ENCODE measurements around the gene AMHR2.

DNA sequence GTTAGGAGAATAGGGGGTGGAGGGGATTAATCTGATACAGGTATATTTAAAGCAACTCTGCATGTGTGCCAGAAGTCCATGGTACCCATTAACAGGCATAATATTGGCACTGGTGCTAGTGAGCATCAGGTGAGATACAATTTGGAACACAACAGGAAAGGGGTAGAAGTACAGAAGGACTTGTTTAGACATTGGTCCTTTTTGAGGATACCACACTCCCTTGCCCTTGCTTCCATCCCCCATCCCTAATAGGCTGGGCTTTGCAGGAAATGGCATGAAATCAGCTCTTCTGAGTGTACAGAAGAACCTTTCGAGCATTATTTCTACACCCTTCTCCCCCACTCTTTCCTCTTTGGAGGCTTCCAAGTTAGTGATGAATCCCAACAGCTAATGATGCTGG, 44.6 kb downstream of the AMHR2 start:
- TF ChIP-seq, protein P1, sequence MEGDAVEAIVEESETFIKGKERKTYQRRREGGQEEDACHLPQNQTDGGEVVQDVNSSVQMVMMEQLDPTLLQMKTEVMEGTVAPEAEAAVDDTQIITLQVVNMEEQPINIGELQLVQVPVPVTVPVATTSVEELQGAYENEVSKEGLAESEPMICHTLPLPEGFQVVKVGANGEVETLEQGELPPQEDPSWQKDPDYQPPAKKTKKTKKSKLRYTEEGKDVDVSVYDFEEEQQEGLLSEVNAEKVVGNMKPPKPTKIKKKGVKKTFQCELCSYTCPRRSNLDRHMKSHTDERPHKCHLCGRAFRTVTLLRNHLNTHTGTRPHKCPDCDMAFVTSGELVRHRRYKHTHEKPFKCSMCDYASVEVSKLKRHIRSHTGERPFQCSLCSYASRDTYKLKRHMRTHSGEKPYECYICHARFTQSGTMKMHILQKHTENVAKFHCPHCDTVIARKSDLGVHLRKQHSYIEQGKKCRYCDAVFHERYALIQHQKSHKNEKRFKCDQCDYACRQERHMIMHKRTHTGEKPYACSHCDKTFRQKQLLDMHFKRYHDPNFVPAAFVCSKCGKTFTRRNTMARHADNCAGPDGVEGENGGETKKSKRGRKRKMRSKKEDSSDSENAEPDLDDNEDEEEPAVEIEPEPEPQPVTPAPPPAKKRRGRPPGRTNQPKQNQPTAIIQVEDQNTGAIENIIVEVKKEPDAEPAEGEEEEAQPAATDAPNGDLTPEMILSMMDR (IDR thresholded peaks at IDR 0.05), result no peak
- TF ChIP-seq EZH2 (IDR thresholded peaks at IDR 0.05; ENCODE audit: borderline replicate concordance, insufficient read depth, low read depth, low read length, poor library complexity, severe bottlenecking), result no peak
